Ascending aorta (tissue), 2 donors: ENCODE results near the gene TMEFF1. TPM values are rescaled to one million over a fixed set of nuclear protein-coding genes. Genes with fewer than 3 reads are reported as not detected.

Experiments used
- DNase-seq, 2 donors: peaks; one replicate each; pipeline ENCODE4 v3.0.0-alpha.2; 2019; ENCODE audit warnings: low spot score in 2 of 2
- H3K27ac ChIP-seq, 2 donors: fragments of 200-600 bp; sonication (generic); one replicate each; pipeline ENCODE4 v1.5.1; 2016 to 2017; ENCODE audit warnings: mild to moderate bottlenecking in 1 of 2
- H3K27me3 ChIP-seq: fragments of 200-600 bp; sonication (generic); one replicate; pipeline ENCODE4 v1.5.1; 2017
- H3K36me3 ChIP-seq, 2 donors: fragments of 200-600 bp; sonication (generic); one replicate each; pipeline ENCODE4 v1.5.1; 2016
- H3K4me1 ChIP-seq, 2 donors: fragments of 200-600 bp; sonication (generic); one replicate each; pipeline ENCODE4 v1.5.1; 2016 to 2017; ENCODE audit warnings: mild to moderate bottlenecking in 1 of 2
- H3K4me3 ChIP-seq, 2 donors: fragments of 200-600 bp; sonication (generic); one replicate each; pipeline ENCODE4 v1.5.1; 2016 to 2017; ENCODE audit warnings: mild to moderate bottlenecking in 1 of 2
- H3K9me3 ChIP-seq, 2 donors: fragments of 200-600 bp; sonication (generic); one replicate each; pipeline ENCODE4 v1.5.1; 2016
- intact Hi-C: fragments of 100-400 bp; cut with DNase I; formaldehyde crosslinking; loops from one replicate; pipeline ENCODE4 v1.15.1; 2023
- total RNA-seq: library from RNA; depleted of rRNA; stranded (reverse); fragments of >200 nt; gene quantifications from one replicate; pipeline ENCODE4 v1.1.0, GENCODE V29; 2016
- TF ChIP-seq, protein P1 (sequence below), 3 experiments: fragments of 200-600 bp in 2 of 3; fragments of 450-650 bp in 1 of 3; sonication (generic) in 2 of 3; IDR thresholded peaks; one replicate each; pipeline ENCODE4 v1.5.1; 2016 to 2019; ENCODE audit warnings: antibody characterized with exemption in 3 of 3, mild to moderate bottlenecking in 1 of 3, moderate library complexity in 1 of 3

The TMEFF1 gene
- total RNA-seq, 1 donor from 2014 or later, result not detected

DNA sequence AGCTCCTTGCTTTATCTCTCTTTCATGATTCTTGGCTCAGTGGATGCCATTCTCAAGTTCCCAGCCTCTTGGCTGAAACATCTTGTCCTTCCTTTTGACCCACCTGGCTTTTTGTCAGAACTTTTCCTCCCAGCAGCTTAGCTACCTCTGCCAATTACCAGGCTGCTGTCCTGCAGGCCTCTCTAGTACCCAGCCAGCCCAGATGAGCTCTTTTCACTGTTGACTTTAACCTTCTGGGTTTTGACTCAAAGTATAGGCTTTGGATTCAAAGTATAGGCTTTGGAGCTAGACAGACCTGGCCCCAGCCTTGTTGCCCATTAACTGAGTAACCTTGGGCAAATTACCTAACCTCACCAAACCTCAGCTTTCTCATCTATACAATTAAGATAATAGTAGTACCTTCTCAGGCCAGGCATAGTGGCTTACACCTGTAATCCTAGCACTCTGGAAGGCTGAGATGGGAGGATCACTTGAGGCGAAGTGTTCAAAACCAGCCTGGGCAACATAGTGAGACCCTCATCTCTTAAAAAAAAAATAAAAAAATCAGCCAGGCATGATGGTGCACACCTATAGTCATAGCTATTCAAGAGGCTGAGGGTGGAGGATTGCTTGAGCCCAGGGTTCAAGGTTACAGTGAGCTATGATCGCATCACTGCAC is 6.6 kb upstream of the TMEFF1 start:
- no peak for DNase-seq
- TF ChIP-seq, protein P1, sequence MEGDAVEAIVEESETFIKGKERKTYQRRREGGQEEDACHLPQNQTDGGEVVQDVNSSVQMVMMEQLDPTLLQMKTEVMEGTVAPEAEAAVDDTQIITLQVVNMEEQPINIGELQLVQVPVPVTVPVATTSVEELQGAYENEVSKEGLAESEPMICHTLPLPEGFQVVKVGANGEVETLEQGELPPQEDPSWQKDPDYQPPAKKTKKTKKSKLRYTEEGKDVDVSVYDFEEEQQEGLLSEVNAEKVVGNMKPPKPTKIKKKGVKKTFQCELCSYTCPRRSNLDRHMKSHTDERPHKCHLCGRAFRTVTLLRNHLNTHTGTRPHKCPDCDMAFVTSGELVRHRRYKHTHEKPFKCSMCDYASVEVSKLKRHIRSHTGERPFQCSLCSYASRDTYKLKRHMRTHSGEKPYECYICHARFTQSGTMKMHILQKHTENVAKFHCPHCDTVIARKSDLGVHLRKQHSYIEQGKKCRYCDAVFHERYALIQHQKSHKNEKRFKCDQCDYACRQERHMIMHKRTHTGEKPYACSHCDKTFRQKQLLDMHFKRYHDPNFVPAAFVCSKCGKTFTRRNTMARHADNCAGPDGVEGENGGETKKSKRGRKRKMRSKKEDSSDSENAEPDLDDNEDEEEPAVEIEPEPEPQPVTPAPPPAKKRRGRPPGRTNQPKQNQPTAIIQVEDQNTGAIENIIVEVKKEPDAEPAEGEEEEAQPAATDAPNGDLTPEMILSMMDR (IDR thresholded peaks at IDR 0.05), result no peak
- no peaks in the 10 kb centered on the region for H3K36me3 ChIP-seq
- H3K27ac ChIP-seq, result no peak overlapping the region
- H3K4me1 ChIP-seq, result no peaks in the 10 kb centered on the region
- H3K9me3 ChIP-seq, result no peaks in the 10 kb centered on the region
- intact Hi-C loops, result no loop called here
- no peak overlapping the region for H3K4me3 ChIP-seq
- no peaks in the 10 kb centered on the region for H3K27me3 ChIP-seq

DNA sequence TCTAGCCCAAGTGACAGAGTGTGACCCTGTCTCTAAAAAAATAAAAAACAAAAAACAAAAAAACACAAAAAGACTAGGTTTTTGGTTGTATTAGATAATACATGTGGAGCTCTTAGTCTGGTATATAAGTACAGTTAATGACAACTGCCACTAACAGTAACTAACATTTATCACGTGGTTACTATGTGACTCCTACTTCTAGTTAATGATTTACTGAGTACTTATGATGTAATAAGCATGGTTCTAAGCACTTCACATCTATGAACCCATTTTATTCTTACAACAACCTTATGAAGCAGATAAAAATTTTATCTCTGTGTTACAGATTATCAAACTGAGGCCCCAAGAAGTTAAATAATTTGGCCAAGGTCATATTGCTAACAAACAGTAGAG is 6.1 kb upstream of the TMEFF1 start:
- Histone ChIP-seq H3K4me3 (no peak overlapping the region), H3K4me1 (no peaks in the 10 kb centered on the region), H3K27ac (no peak overlapping the region), H3K9me3 (no peaks in the 10 kb centered on the region), H3K27me3 (no peaks in the 10 kb centered on the region), H3K36me3 (no peaks in the 10 kb centered on the region)
- TF ChIP-seq, protein P1 (IDR thresholded peaks at IDR 0.05), result no peak
- intact Hi-C loops, result no loop called here
- DNase-seq, result no peak

DNA sequence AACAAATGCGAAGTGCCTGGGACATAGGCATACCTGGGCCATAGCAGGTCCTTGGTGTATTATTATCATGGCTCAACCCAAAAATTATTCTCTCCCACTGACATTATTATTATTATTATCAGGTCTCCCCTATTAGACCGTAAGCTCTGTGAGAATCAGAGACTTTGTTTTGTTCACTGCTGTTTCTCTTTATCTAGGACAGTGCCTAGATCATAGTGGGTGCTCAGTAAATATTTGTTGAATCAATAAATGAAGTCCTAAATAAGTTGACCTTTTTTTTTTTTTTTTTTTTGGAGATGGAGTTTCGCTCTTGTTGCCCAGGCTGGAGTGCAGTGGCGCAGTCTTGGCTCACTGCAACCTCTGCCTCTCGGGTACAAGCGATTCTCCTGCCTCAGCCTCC is 4.9 kb upstream of the TMEFF1 start:
- intact Hi-C loops, result no loop called here
- no peaks in the 10 kb centered on the region for H3K27me3 ChIP-seq
- no peaks in the 10 kb centered on the region for H3K36me3 ChIP-seq
- TF ChIP-seq, protein P1 (IDR thresholded peaks at IDR 0.05), result no peak
- H3K4me3 ChIP-seq, result no peak overlapping the region
- DNase-seq, result no peak
- no peaks in the 10 kb centered on the region for H3K9me3 ChIP-seq
- no peaks in the 10 kb centered on the region for H3K4me1 ChIP-seq
- no peak overlapping the region for H3K27ac ChIP-seq

DNA sequence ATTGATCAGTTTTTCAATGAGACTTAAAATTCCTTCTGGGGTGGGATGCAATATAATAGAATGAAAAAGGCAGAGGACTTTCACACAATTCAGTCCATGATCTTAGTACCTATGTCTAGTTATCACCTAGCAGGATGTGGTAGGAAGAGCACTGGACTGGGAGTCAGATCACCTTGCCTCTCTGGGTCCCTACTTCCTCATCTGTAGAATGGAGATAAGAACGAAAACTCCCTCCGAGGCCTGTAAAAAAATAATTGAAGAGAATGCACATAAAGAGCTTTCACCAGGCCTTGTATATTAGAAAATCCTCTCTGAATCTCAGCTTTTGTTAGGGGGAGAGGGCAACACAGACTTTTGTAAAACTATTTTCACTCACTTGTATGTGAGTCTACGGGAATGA is 681 bp upstream of the TMEFF1 start:
- no peaks in the 10 kb centered on the region for H3K9me3 ChIP-seq
- H3K4me3 ChIP-seq, result peak overlapping the region in 1 of 2 donors; percentile 90
- no peak overlapping the region for H3K27ac ChIP-seq
- peaks cover 4 to 5% of the 10 kb centered on the region in 2 donors for H3K4me1 ChIP-seq
- TF ChIP-seq, protein P1 (IDR thresholded peaks at IDR 0.05), result no peak
- no peak for DNase-seq
- intact Hi-C loops, result no loop called here
- H3K27me3 ChIP-seq, result no peaks in the 10 kb centered on the region
- H3K36me3 ChIP-seq, result no peaks in the 10 kb centered on the region

DNA sequence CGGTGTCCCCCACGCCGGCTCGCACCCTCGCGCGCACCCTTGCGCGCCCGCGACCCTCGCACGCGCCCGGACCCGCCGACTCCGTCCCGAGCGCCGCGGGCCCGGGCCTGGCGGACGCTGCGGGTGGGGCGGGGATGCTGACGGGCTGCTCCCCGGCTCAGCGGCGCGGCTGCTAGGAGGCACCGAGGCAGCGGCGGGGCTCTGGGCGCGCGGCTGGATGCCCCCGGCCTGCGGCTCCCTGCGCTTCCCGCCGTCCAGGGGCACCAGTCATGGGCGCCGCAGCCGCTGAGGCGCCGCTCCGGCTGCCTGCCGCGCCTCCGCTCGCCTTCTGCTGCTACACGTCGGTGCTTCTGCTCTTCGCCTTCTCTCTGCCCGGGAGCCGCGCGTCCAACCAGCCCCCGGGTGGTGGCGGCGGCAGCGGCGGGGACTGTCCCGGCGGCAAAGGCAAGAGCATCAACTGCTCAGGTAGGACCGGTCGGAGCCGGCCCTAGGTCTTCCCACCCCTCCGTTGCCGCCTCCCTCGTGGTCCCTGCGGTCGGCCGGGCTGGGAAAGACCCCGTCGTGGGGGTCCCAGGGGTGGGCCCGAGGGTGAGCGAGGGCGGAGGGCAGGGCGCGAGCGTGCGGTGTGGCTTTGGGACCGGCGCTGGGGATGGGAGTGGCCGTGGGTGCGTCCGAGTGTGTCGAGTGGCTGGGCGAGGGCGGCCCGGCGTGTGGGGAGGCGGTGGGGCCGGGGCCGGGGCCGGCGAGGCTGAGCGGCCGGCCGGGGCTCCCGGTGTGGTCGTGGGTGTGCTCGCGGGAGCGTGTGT is 530 bp downstream of the TMEFF1 start:
- Histone ChIP-seq H3K27me3 (no peaks in the 10 kb centered on the region), H3K9me3 (no peaks in the 10 kb centered on the region), H3K4me1 (peaks cover 4 to 5% of the 10 kb centered on the region in 2 donors), H3K36me3 (no peaks in the 10 kb centered on the region), H3K27ac (no peak overlapping the region), H3K4me3 (peak overlapping the region; percentile 69 to 90)
- DNase-seq, result no peak
- intact Hi-C loops, result no loop called here
- TF ChIP-seq, protein P1 (IDR thresholded peaks at IDR 0.05), result no peak
